NCI-H1417 (cell line): ENCODE data around the gene PIP5K1A.
"Not testable (repeated sequence)": the region's sequence is repeated elsewhere in the genome, so short reads cannot be mapped to it uniquely, and the experiment has no call there.

Source experiments
- DNase-seq, 3 experiments: peaks; one replicate each; lab custom pipeline; 2025; lab: John Stamatoyannopoulos, UW

Gene PIP5K1A

DNA sequence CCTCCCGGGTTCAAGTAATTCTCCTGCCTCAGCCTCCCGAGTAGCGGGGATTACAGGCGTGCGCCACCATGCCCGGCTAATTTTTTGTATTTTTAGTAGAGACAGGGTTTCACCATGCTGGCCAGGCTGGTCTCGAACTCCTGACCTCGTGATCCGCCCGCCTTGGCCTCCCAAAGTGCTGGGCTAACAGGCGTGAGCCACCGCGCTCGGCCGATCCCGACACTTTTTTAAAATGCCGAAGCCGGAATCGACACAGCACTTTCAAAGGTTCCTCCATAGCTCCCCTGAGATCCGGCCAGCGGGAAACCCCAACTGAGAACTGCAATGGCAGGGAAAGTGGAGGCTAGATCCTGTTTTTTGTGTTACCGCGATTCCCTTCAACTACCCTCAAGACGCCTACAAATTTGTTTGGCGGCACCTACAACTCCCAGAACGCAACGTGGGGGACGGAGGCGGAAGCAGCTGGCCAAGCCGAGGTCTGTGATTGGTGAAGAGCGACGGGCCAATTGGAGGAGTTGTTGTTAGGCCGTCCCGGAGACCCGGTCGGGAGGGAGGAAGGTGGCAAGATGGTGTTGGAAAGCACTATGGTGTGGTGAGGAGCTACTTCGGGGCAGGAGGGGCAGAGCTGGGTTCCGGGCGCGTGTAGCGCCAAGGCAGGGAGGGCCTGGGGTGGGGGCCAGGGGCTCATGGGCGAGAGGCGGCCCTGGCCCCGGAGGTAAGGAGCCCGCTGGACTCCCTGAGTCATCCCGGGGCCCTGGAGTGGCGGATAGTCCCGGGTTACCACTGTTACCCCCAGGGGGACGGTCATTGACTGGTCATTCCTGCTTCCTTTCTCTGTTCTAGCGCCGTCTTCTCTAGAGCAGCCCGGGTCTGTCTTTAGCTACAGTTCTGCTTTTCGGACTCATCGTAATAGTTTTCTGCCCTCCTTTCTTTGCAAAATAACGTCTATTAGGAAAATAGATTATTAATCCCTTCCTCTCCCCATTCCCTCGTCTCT is 56.2 kb downstream of the PIP5K1A start, which contains the start of gene PSMD4:
TSS of gene PSMD4 (plus strand) at position 518 of the 997 bp plus-strand sequence. CDS start at position 567, 49 bp downstream.
- peak; percentile 93 to 99 (median 97) for DNase-seq

DNA sequence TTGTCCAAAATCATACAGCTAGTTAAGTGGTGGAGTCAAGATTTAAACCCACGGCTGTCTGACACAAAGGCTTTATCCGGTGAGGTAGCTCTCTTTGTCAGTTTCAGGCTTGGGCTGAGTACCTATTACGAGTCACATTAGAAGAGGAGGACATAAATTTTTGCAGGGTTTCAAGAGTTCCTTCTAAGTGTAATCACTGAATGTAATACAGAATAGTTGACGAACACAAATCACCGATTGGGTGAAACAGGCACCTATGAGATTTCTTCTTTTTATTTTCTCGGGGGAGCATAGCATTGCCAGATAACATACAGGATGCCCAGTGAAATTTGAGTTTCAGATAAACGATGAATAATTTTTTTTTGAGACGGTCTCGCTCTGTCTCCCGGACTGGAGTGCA is 57.0 kb downstream of the PIP5K1A start:
- DNase-seq: peak in 1 of 3 experiments; percentile 51

DNA sequence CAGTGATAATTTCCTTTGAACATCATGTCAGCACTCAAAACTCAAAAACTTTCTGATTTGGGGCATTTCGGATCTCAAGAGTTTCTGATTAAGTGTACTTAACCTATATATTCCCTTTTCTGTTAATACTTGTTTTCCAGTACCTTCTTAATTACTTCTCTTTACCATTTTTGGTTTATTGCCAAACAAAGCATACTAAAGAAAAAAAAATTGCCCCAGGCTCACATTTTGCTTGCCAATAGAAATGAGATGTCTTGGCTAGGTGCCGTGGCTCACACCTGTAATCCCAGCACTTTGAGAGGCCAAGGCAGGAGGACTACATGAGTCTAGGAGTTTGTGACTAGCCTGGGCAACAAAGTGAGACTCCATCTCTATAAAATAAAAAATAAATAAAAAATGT is 61.0 kb downstream of the PIP5K1A start:
- DNase-seq: no peak

DNA sequence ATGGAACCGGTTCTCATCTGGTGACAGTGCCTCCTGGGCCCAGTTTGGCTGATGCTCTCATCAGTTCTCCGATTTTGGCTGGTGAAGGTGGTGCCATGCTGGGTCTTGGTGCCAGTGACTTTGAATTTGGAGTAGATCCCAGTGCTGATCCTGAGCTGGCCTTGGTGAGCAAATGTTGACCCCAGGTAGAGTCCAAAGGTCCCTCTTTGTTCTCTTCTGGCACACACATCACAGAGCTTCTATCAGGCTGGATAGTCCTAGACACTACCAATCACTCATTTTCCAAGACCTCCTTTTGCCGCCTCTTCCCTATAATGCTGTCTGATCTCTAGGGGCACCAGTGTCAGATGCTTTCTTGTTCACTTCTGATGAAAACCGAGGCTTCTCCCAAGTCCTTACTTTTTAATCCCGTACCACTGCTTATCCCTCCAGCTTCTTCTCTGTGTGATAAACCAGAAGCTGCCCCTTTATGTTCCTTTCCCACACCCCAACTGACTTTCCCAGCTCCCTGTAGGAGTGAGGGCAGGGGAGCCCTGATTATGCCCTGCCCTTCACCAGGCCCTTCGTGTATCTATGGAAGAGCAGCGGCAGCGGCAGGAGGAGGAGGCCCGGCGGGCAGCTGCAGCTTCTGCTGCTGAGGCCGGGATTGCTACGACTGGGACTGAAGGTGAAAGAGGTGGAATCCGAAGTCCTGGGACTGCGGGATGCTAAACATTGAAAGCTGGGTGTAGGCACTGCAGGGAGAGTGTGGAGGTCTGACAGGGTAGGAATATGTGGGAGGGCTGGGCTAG is 67.3 kb downstream of the PIP5K1A start:
- DNase-seq: no peak

DNA sequence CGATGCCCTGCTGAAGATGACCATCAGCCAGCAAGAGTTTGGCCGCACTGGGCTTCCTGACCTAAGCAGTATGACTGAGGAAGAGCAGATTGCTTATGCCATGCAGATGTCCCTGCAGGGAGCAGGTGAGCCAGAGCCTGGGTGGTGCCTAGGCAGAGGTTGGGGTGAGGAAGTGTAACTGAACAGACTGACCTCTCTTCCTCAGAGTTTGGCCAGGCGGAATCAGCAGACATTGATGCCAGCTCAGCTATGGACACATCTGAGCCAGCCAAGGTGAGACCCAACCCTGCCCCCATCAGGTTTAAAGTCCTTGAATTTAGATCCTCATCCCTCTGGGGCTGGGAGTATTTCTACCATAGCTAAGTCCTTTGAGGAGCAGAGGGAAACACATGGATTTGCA is 68.0 kb downstream of the PIP5K1A start:
- DNase-seq: no peak

DNA sequence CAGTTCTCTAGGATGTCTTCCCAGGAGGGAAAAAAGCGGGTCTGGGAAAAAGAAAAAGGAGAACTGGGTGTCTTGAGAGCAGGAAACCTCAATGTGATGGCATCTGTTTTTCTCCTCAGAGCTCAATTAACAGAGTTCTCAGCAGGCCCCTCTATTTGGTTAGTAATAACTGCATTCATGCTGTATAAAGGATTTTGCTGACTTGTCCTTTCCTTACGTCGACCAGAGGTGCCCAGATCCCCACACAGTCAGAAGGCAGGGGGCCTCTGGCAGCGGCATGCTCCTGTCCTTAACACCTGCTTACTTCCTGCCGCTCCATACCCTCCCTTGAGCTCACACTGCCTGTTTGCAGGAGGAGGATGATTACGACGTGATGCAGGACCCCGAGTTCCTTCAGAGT is 68.5 kb downstream of the PIP5K1A start:
- DNase-seq: no peak

DNA sequence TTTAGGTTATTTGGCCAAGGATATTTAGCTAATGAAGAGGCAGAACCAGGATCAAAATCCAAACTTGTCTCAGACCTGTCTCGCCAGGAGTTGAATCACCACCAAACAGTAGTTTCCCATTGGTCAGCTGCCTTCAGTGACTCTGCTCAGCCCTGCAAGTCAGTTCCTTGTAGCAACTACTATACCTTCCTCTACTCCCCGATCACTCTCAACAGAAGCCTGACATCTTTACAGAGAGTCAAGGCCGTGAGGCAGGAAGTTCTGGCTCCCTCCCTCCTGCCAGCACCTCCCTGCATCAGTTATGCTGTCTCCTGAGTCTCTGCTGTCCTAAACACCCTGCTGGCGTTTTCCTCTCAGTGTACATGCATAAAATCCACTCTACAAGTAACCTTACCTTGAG is 69.4 kb downstream of the PIP5K1A start:
- DNase-seq: no peak

DNA sequence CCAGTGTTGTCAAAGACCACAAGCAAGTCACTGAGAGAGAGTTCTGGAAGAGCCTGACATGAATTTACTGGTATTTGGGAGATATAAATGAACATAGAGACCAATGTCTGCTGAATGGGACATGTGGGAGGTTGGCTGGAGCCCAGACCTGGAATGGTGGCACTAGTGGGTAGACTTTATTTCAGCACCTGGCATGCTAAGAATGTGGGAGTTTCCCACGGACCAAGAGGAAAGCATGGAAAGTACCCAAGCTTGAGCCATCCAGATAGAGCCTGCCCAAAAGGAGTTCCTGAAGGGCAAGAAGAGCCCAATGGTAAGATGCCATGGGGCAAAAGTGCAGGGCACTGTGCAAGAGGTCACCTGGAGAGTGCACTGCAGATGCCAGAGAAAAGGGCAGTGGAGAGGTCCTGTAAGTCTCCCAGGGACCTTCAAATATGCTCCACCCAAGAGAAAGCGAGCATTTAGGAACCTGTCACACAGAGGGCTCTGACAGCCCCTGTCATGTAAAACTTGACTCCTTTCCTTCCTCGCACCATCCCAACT is 75.6 kb downstream of the PIP5K1A start:
- no peak for DNase-seq

DNA sequence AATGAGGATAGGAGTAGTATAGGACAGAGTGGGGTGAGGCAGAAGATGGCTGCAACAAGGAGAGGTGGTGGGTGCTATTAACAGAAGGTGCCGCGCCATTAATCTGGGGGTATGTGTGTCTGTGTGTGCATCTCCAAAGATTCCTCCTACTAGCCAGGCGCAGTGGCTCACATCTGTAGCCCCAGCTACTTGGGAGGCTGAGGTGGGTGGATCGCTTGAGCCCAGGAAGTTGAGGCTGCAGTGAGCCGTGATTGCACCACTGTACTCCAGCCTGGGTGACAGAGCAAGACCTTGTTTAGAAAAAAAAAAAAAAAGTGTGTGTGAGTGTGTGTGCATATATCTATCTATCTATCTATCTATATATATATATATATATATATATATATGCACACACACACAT is 77.0 kb downstream of the PIP5K1A start:
- DNase-seq: not testable (repeated sequence)

DNA sequence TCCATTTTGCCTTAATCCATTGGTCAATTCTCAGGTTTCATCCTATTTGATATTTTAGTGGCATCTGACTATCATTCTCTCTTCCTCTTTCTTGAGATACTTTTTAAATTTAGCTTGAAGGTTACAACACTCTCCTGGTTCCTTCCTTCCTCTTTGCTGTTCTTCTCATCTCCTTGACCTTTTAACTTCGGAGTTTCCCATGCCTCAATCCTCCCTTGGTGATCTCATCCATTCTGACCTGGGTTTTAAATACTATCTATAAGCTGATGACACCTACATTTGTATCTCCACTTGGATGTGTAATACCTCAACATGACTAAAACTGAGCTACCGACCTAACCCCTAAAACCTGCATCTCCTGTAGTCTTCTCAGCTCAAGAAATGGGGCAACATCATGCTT is 78.9 kb downstream of the PIP5K1A start:
- DNase-seq: no peak

DNA sequence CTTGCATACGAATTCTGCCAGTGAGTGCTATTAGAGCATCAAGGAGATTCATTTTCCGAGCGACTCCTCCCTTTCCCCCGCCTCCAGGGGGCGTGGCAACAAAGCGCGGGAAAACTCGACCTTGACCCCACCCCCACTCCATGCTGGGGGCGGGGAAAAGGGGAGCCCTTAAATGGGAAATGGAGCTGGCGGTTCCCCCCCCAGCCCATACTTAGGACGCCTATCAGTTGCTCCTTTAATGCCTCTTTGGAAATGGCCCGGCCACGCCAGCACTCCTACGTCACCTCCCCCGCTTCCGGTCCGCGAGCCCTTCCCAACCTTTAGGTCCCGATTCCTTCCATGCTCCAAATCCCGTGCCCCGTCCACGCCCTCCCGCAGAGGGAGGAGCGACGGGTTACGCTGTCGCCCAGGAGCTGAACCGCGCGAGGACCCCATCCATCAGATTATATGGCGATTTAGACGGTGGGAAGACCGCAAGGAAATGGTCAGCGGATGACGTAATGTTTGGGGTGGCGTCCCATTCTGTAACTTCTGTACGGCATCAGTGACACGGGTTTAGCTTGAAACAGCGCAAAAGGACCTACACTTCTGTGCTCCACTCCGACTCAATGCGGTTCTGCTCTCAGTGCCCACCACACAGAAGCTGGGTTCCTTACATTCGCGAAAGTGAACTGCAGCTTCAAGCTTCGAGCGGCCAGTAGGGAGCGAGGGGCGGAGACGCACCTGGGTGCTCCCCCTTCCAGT is 83.0 kb downstream of the PIP5K1A start:
- peak; percentile 99 to 100 (median 99) for DNase-seq

DNA sequence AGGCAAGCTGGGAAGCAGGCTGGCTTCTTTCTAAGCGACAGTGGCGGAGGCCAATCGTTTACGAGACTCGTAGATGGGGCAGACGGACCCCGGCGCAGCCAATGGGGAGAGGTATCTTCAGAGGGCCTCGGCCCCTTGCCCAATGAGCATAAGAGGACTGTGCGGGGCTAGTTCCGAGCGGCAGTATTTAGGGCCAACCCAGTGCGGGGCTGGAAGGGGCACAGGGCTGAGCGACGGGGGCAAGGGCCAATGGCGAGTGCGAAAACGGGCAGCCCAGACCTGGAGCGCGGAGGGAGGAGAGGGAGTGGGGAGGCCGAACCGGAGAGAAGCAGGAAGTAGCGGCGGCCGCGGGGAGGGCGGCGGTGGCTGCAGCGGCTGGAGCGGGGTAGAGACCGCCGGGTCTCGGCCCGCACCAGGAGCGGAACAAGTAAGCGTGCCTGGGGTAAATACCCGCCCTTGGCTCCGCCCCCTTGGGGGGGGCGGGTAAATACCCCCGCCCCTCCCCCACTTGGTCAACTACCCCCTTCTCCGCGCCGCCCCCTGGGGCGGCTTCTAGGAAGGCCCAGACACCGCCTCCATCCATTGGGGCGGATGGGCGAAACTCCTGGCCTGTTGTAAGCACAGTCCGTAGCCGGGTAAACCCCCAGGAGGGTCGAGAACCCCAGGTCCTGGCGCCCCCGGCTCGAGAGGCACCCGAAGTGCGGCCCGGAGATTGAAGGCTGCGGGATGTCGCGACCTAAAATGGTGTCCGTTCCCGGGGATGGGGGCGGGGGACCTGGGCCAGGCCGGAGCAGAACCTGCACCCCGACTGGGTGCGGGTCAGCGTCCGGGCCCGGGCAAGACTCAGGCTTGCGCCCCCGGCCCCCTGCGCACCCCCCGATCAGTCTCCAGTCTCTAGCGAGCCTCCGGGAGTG is 83.9 kb downstream of the PIP5K1A start, which contains the start of gene ZNF687:
TSS of gene ZNF687 (plus strand) at position 331 of the 914 bp plus-strand sequence. CDS start 3,993 bp downstream, outside the sequence.
- peak; percentile 99 to 100 (median 100) for DNase-seq

DNA sequence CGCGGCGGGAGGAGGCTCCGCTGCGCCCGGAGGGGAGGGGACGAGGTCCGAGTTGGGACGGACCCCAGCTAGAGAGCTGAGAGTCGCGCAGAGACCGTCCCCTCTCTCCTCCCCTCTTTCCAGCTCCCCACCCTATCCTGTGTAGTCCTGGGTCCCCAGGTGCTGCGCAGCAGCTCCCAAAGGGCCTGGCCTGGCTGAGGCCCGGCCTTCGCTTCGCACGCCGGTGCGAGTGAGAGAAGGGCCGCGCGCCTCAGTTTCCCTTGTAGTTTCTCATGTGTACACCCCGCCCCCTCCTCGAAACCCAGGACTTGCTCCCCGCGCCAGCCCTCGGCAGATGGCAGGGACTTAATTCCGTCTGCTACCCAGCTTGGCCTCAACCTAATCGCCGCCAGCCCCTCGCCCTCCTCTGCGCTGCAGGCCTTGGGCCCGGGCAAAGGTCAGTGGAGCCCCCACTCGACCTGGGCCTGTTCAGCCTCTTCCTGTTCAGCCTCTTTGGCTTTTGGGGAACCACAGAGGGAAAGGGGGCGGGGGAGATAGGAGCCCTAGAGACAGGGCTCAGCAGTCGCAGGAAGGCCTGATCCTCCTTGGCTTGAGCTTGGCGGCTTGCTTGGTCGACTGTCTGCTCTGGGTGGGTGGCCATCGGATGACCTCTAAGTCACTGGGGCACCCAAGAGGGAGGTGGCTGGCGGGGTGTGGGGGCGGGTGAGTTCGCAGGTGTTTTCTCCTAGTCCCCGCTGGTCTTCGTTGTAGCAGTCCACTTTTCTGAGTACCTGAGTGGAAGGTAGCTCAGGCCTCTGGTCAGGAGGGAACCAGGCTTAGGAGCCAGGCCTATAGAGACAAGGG is 84.8 kb downstream of the PIP5K1A start:
- peak in 1 of 3 experiments; percentile 67 for DNase-seq

DNA sequence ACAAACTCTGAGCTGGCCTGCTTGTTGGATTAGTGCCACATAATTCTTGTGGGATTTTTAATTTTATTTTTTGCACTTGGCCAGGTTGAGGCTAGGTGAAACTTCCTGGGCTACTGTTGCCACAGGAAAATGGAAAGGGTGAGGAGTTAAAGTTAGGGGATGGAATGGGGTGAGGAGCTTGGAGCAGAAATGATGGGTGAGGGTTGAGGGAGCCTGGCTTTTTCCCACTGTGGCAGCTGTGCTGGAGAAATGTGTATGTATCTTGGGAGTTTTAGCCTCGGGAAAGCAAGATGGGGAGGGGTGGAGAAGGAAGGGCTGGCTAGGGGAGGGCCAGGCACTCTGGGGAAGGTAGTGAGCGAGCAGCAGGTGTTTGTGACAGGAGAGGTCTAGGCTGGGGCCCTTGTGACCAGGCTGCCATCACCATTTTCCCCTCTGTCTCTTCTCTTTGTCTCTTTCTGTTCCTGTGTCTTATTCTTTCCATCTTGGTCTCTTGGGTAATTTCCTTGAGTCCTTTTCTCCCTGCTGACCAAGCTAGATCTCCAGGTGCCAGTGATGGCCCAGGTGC is 85.7 kb downstream of the PIP5K1A start:
- no peak for DNase-seq

DNA sequence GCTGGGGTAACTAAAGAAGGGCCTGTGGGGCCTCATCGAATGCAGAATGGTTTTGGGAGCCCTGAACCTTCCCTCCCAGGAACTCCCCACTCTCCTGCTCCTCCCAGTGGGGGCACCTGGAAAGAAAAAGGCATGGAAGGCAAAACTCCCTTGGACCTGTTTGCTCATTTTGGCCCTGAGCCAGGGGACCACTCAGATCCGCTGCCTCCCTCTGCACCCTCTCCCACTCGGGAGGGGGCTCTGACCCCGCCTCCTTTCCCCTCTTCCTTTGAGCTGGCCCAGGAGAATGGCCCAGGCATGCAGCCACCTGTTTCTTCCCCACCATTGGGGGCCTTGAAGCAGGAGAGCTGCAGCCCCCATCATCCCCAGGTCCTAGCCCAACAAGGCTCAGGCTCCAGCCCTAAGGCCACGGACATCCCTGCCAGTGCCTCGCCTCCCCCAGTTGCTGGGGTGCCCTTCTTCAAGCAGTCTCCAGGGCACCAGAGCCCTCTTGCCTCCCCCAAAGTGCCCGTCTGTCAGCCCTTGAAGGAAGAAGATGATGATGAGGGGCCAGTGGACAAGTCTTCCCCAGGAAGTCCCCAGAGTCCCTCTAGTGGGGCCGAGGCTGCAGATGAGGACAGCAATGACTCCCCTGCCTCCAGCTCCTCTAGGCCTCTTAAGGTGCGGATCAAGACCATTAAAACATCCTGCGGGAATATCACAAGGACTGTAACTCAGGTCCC is 88.4 kb downstream of the PIP5K1A start:
- no peak for DNase-seq

DNA sequence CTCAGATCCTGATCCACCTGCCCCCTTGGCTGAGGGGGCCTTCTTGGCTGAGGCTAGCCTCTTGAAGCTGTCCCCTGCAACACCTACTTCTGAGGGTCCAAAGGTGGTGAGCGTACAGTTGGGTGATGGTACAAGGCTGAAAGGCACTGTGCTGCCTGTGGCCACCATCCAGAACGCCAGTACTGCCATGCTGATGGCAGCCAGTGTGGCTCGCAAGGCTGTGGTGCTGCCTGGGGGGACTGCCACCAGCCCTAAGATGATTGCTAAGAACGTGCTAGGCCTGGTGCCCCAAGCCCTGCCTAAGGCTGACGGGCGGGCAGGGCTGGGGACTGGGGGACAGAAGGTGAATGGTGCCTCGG is 89.0 kb downstream of the PIP5K1A start:
- no peak for DNase-seq

DNA sequence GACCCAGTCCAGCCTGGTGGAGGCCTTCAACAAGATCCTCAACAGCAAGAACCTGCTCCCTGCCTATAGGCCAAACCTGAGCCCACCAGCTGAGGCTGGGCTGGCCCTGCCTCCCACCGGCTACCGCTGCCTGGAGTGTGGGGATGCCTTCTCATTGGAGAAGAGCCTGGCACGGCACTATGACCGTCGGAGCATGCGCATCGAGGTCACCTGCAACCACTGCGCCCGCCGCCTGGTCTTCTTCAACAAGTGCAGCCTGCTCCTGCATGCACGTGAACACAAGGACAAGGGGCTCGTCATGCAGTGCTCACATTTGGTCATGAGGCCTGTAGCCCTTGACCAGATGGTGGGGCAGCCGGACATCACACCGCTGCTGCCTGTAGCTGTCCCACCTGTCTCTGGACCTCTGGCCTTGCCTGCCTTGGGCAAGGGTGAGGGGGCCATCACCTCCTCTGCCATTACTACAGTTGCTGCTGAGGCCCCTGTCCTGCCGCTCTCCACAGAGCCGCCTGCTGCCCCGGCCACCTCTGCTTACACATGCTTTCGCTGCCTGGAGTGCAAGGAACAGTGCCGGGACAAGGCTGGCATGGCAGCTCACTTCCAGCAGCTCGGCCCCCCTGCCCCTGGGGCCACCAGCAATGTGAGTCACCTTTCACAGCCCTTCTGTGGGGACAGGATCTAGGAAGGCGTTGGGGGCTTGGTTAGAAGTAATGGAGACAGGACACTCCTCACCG is 89.6 kb downstream of the PIP5K1A start:
- no peak for DNase-seq

DNA sequence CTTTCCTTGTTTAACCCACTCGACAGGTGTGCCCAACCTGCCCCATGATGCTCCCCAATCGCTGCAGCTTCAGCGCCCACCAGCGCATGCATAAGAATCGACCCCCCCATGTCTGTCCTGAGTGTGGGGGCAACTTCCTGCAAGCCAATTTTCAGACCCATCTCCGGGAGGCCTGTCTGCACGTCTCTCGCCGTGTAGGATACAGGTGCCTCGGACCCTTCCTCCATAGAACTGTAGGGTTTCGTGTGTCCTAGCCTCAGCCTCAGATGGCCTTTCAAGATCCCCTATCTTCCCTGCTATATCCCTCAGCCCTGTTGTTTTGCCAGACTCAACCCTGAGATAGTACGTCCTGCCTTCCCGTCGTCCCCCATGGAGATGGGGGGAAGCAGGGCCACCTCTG is 90.2 kb downstream of the PIP5K1A start:
- DNase-seq: no peak
